Lower leg skin (tissue), 4 donors: Measurements from ENCODE around the gene ZNF33A. TPM values are rescaled to one million over a fixed set of nuclear protein-coding genes. Genes with fewer than 3 reads are reported as not detected.
"Not testable (repeated sequence)": the region's sequence is repeated elsewhere in the genome, so short reads cannot be mapped to it uniquely, and the experiment has no call there.

Experiments used
- DNase-seq, 2 donors: peaks; one replicate each; pipeline ENCODE4 v3.0.0-alpha.2; 2019; ENCODE audit warnings: low spot score in 2 of 2
- H3K4me3 ChIP-seq: fragments of 200-600 bp; sonication (generic); 2 replicates; pipeline ENCODE4 v1.5.1; 2017; ENCODE audit warnings: mild to moderate bottlenecking, low read depth; ENCODE audit not compliant: poor library complexity, severe bottlenecking
- CTCF ChIP-seq, 3 donors: fragments of 450-650 bp; IDR thresholded peaks; one replicate each; pipeline ENCODE4 v1.5.1; 2016; ENCODE audit warnings: antibody characterized with exemption in 3 of 3, mild to moderate bottlenecking in 3 of 3, moderate library complexity in 2 of 3
- POLR2A ChIP-seq, 2 donors: fragments of 450-650 bp; IDR thresholded peaks; one replicate each; pipeline ENCODE4 v1.6.1; 2016 to 2017; ENCODE audit warnings: antibody characterized with exemption in 2 of 2, mild to moderate bottlenecking in 1 of 2, moderate library complexity in 1 of 2
- WGBS, 2 donors: methylation state at CpG; one replicate each; pipeline ENCODE4 v1.1.5; 2018; 5-methylcytosine and 5-hydroxymethylcytosine counted together
- intact Hi-C: fragments of 100-400 bp; cut with DNase I; formaldehyde crosslinking; loops from one replicate; pipeline ENCODE4 v1.15.0; 2023; ENCODE audit warnings: low total_unique reads
- total RNA-seq, 4 donors: library from RNA; depleted of rRNA; stranded (reverse); fragments of >200 nt; gene quantifications; one replicate each; pipeline ENCODE4 v1.1.0, GENCODE V29; 2016

Gene ZNF33A
- total RNA-seq, 4 donors from 2014 or later: 16.8 to 28.8 (median 23.0) TPM

DNA sequence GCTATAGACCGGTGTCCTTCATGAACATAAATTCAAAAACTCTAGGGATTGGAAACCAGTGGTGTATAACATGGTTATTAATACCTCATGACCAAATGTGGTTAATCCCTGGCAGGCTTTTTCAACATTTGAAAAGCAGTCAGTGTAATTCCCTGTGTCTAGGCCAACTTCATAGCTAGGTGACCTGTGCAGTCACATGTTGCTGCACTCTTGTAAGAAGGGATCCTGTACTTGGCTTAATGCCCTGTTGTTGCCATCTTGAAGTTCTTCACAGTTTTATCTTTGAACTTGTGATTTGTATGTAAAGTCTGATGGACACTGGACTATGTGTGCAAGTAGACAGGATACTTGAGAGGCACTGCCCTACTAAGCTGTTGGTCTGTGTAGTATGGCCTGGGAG, 39.7 kb downstream of the ZNF33A start:
- no peak for DNase-seq
- TF ChIP-seq POLR2A (IDR thresholded peaks at IDR 0.05): no peak
- intact Hi-C loops: no loop called here
- H3K4me3 ChIP-seq: no peak overlapping the region
- WGBS, 2 donors: 91 to 97% methylated on average over 1 of the region's 1 CpG

- TF ChIP-seq CTCF (IDR thresholded peaks at IDR 0.05) (no peak), POLR2A (IDR thresholded peaks at IDR 0.05) (no peak)
- intact Hi-C loops: no loop called here
- no peak for DNase-seq
- H3K4me3 ChIP-seq: no peak overlapping the region
Measured at GRCh38 chr10:38054361-38054797, 43.9 kb downstream of the ZNF33A start.

- WGBS, 2 donors: 97% methylated on average over 5 of the region's 5 CpGs
- intact Hi-C loops, H3K4me3 ChIP-seq, DNase-seq: not testable (repeated sequence)
Measured at GRCh38 chr10:38055274-38055894, 44.9 kb downstream of the ZNF33A start.

- H3K4me3 ChIP-seq, intact Hi-C loops, DNase-seq: not testable (repeated sequence)
- 65 to 75% methylated on average over 1 of the region's 1 CpG for WGBS, 2 donors
Measured at GRCh38 chr10:38069663-38070062, 59.2 kb downstream of the ZNF33A start.

DNA sequence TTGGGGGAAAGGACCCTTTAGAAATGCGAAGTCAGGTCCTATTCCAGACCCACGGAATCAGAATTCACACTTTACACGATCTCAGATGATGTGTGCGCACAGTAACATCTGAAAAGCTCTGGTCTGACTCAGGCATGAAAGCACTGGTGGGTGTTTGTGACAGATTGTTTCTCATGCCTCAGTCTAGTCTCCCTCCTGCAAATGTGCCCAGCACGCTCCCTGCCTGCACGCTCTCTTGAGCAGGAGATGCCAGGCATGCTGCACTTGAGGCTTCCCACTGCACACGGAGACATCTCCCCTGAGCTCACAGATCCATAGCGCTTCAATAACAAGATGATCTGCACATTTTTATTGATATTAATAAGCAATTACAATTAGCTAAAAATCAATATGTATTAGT, 60.0 kb downstream of the ZNF33A start:
- TF ChIP-seq POLR2A (IDR thresholded peaks at IDR 0.05) (no peak), CTCF (IDR thresholded peaks at IDR 0.05) (no peak)
- intact Hi-C loops: no loop called here
- H3K4me3 ChIP-seq: no peak overlapping the region
- WGBS, 2 donors: 89 to 98% methylated on average over 8 of the region's 8 CpGs
- DNase-seq: no peak

DNA sequence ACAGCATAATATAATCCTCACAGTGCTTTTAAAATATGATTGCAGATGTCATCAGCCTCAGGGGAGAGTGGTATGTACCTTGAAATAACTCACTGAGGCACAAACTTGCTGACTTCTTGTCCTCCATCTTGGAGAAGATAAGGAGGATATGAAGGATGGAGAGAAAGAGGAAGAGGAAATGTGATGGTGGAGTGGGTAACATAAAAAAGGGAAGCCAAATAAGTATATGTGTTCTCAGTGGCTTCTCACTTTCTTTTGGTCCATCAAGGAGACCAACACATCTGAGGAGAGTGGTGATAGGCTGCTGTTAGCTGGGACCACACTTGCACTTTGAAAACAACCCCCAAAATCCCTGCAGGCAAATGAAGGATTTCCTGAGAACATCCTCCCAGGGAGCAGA, 62.1 kb downstream of the ZNF33A start:
- intact Hi-C loops: no loop called here
- no peak overlapping the region for H3K4me3 ChIP-seq
- TF ChIP-seq POLR2A (IDR thresholded peaks at IDR 0.05) (no peak), CTCF (IDR thresholded peaks at IDR 0.05) (no peak)
- no peak for DNase-seq

DNA sequence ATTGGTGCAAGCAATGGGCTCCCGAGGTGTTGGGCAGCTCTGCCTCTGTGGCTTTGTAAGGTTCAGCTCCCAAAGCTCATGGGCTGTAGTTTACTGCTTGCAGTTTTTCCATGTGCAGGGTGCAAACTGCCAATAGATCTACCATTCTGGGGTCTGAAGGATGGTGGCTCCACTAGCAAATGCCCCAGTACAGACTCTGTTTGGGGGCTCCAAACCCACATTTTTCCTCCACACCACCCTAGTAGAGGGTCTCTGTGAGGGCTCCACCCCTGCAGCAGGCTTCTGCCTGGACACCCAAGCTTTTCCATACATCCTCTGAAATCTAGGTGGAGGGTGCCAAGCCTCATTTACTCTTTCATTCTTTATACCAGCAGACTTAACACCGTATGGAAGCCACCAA, 66.2 kb downstream of the ZNF33A start:
- intact Hi-C loops: no loop called here
- no peak for DNase-seq
- WGBS, 2 donors: 71 to 85% methylated on average over 2 of the region's 2 CpGs
- no peak for TF ChIP-seq CTCF (IDR thresholded peaks at IDR 0.05)
- TF ChIP-seq POLR2A (IDR thresholded peaks at IDR 0.05): no peak
- no peak overlapping the region for H3K4me3 ChIP-seq

- WGBS, 2 donors: 93 to 95% methylated on average over 15 of the region's 15 CpGs
- not testable (repeated sequence) for DNase-seq, H3K4me3 ChIP-seq
- intact Hi-C loops: loop anchor here (10.0 kb wide), 1 partner anchor 119 kb away; the partner anchor contains the start of gene ZNF25
Measured at GRCh38 chr10:38093318-38093717, 82.8 kb downstream of the ZNF33A start.
